EH (cell line): ENCODE results near the gene ITGAE.
"Not testable (repeated sequence)": the region's sequence is repeated elsewhere in the genome, so short reads cannot be mapped to it uniquely, and the experiment has no call there.

Source experiments
- DNase-seq: peaks from one replicate; pipeline ENCODE4 v3.0.0-alpha.2; 2015; ENCODE audit warnings: low read depth

ITGAE gene

GRCh38 chr17:3729881-3730280, 71.1 kb downstream of the ITGAE start:
- no peak for DNase-seq

- DNase-seq: not testable (repeated sequence)
Measured at GRCh38 chr17:3728099-3728498, 72.9 kb downstream of the ITGAE start.

DNA sequence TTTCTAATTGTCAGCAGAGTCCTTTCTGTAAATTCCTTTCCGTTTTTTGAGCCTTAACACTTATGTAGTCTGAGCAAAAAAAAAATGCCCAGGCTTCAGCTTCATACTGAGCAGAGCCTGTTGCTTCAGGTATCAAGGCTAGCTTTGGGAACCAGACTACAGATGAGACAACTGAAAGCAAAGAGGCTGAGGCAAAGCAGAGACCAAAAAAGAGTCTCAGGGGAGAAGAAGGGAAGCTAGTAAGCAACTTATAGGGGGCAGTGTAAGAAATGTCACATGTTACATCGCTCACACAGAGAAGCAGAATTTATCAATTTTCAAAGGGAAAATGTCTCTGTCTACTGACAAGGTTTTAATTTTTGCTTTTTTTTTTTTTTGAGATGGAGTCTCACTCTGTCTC, 73.9 kb downstream of the ITGAE start:
- no peak for DNase-seq

- DNase-seq: peak; percentile 12
Measured at GRCh38 chr17:3724378-3725077, 76.5 kb downstream of the ITGAE start.

DNA sequence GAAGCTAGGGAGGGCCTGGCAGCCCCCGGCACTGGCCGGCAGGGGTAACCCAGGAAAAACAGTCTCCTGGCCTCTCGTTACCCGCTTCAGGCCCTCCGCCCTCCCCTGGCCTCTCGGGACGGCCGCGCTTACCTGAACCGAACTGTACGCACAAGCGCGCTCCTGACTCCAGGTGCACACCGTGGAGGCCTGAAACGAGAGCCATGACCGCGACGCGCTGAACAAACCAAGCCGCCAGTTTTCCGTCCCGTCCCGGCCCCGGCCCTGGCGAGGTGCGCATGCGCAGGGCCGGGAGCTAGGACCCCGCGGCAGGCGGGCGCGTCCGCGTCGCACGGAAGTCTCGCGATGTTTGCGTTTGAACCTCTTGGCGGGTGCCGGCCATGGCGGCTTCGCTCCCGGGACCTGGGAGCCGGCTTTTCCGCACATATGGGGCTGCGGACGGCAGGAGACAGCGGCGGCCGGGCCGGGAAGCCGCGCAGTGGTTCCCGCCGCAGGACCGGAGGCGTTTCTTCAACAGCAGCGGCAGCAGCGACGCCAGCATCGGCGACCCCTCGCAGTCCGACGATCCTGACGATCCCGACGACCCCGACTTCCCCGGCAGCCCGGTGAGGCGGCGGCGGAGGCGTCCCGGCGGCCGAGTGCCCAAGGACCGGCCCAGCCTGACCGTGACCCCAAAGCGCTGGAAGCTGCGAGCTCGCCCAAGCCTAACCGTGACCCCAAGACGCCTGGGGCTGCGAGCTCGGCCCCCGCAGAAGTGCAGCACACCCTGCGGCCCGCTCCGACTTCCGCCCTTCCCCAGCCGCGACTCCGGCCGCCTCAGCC, 77.2 kb downstream of the ITGAE start, which contains the start of gene HASPIN:
HASPIN (plus strand) TSS at position 348 of the 822 bp plus-strand sequence; CDS start at position 381, 33 bp downstream.
- DNase-seq: peak; percentile 88

DNA sequence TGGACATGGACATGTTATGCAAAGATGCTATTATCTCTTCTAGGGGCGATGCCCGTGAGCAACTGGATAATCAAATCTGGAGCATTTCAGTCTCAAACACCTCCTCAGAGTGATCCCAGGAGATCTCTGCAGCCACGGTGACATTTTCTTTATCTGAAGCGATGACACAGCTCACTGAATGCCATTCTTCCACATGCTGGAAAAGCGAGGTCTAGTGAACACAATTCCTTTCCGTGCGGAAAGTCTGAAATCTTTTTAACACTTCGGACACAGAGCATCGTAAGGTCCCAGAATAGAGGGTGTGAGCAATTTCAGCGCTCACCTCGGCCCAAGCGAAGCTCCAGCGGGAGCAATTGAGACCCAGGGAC, 77.8 kb downstream of the ITGAE start:
- no peak for DNase-seq

DNA sequence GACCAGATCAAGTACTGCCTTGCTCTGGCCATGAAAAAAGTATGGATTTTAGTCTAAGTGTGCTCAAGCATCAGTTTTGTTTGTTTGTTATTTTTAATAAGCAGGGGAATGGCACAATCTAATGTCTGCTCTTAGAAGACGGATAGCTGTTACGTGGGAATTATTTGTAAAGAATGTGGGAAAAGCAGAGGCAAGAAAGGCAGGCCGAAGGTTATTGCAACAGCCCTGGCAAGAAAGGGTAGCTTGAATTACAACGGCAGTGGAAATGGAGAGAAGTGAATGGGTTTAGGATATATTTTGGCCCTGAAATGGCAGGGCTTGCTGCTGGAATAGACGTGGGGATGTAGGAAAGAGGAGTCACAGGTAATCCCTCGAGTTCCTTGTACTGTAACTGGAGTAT, 78.3 kb downstream of the ITGAE start:
- DNase-seq: peak; percentile 36

- peak; percentile 73 for DNase-seq
Measured at GRCh38 chr17:3719265-3719664, 81.7 kb downstream of the ITGAE start.

DNA sequence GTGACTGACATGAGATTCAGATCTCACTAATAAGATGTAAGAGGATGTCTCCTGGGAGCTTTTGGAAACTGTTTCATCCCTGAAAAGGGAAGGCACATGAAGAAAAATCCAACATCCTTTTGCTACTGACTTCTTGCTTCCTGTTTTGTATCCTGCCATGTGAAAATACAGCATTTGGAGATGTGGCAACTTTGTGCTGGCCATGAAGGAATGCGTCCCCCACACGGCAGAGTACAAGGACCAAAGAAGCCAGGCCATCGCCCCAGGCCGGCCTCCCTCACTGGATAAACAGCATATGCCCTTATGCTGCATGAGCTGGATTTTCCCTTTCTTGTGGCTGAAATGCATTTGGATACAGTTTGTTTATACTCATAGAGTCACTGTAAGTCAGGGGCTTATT, 82.8 kb downstream of the ITGAE start:
- DNase-seq: peak; percentile 53

- DNase-seq: no peak
Measured at GRCh38 chr17:3715296-3715695, 85.7 kb downstream of the ITGAE start.

GRCh38 chr17:3712811-3713463, 88.1 kb downstream of the ITGAE start:
- no peak for DNase-seq

DNA sequence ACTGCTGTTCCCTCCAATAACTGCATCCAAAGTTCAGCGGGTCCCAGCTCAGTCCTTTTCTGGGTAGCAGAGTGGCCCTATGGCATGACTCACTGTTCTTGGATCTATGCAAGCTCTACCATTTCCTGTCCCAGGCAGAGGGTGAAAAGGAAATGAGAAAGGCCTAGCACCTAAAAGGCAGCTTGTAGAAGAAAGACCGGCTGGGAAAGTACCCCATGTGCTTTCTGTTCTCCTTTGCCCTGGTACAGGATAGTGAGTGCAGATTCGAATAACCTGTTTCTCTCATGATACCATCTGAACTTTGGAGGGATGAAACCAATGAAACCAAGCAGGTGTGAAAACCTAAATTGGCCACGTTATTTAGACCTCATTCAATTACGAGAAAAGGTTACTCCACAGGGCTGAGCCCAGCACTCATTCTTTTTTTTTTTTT, 90.0 kb downstream of the ITGAE start:
- peak; percentile 75 for DNase-seq

DNA sequence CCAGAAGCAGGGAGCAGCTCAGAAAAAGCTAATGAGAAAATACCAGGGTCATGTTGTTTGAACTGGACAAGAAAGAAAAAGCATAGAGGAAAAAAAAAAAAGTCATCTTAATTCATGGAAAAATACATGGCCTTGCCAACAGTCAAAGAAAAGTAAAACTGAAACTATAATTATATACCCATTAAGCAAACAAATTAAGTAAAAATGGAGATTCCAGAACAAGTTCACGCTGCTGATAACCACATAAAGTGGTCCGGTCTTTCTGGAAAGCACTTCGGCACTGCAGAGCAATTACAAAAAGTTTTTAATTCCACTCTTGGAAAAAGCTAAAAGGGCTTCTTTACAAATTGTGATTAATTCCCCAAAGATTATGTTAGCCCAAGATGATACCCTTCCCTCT, 92.6 kb downstream of the ITGAE start:
- DNase-seq: no peak

DNA sequence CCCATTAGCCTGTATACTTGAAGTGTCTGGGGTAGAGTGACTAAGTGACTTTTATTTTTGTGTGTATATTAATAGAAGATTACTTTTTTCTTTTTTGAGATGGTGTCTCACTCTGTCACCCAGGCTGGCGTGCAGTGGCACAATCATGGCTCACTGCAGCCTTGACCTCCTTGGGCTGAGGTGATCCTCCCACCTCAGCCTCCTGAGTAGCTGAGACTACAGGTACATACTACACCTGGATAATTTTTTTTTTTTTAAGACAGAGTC, 95.3 kb downstream of the ITGAE start:
- DNase-seq: not testable (repeated sequence)

GRCh38 chr17:3704931-3705717, 95.9 kb downstream of the ITGAE start:
- DNase-seq: no peak

DNA sequence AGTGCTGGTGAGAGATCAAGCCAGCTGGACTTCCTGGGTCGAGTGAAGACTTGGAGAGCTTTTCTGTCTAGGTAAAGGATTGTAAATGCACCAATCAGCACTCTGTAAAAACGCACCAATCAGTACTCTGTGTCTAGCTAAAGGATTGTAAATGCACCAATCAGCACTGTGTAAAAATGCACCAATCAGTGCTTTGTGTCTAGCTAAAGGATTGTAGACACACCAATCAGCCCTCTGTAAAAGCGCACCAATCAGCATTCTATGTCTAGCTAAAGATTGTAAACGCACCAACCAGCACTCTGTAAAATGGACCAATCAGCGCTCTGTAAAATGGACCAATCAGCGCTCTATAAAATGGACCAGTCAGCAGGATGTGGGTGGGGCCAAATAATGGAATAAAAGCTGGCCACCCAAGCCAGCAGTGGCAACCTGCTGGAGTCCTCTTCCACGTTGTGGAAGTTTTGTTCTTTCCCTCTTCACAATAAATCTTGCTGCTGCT, 98.9 kb downstream of the ITGAE start:
- DNase-seq: not testable (repeated sequence)

DNA sequence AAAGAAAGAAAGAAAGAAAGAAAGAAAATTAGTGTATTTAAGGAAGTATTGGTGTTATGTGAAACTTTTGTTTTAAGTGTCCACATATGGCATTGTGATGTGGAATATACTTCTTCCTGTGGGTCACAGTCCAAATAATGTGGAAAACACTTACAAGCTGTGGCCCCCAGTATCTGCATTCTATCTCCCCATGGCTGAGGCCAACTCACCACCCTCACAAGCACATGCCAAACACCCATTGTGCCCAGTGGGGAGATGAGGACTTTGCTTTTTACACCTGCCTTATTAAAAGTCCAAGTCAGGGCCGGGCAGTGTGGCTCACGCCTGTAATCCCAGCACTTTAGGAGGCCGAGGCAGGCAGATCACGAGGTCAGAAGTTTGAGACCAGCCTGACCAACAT, 101.0 kb downstream of the ITGAE start:
- DNase-seq: no peak

GRCh38 chr17:3698139-3698538, 102.8 kb downstream of the ITGAE start:
- DNase-seq: no peak

- no peak for DNase-seq
Measured at GRCh38 chr17:3697103-3697476, 103.9 kb downstream of the ITGAE start.

- DNase-seq: peak; percentile 25
Measured at GRCh38 chr17:3695723-3696411, 105.1 kb downstream of the ITGAE start, which contains the start of gene P2RX5. Gene P2RX5, minus strand, starts transcription at chr17:3696155. Its CDS starts 150 bp downstream, at chr17:3696005.

GRCh38 chr17:3695129-3695722, 105.8 kb downstream of the ITGAE start:
- DNase-seq: peak; percentile 44
